Measurements from ENCODE around the gene D2HGDH.

The D2HGDH gene

GRCh38 chr2:241814643-241815476, 80.4 kb downstream of the D2HGDH start:
- H3K4me3 ChIP-seq (ENCODE audit: low read length in 2 of 2) = no peak overlapping the region
- peak overlapping the region; percentile 43 for H3K23ac ChIP-seq (ENCODE audit: low read depth, low read length, poor library complexity)
- H3K18ac ChIP-seq (ENCODE audit: low read length) = peak overlapping the region; percentile 89
- H4K91ac ChIP-seq (ENCODE audit: low read depth, low read length, poor library complexity) = peak overlapping the region; percentile 98
- peaks cover 0 to 6% (median 0%) of the 10 kb centered on the region in 3 experiments for H3K27me3 ChIP-seq (ENCODE audit: control insufficient read depth in 3 of 3, insufficient read depth in 3 of 3, low read depth in 1 of 3, low read length in 3 of 3)
- no peak overlapping the region for H2BK5ac ChIP-seq (ENCODE audit: low read length)
- peak overlapping the region; percentile 90 for H2BK12ac ChIP-seq (ENCODE audit: low read length)
- no peak for DNase-seq (ENCODE audit: low spot score)
- H2BK15ac ChIP-seq (ENCODE audit: low read length) = peak overlapping the region; percentile 92
- H3K4me2 ChIP-seq (ENCODE audit: insufficient read depth, low read length, poor library complexity, severe bottlenecking) = no peak overlapping the region
- peak overlapping the region; percentile 44 for H3K9ac ChIP-seq (ENCODE audit: low read depth, low read length, poor library complexity)
- H3K79me1 ChIP-seq (ENCODE audit: low read depth, low read length) = peaks cover 3% of the 10 kb centered on the region
- peaks cover 0 to 2% of the 10 kb centered on the region in 2 donors for H3K4me1 ChIP-seq (ENCODE audit: control insufficient read depth in 2 of 2, insufficient read depth in 1 of 2, low read depth in 1 of 2, low read length in 2 of 2)
- H2BK120ac ChIP-seq (ENCODE audit: low read depth, low read length) = no peak overlapping the region
- peak overlapping the region; percentile 76 for H3K4ac ChIP-seq (ENCODE audit: low read length)
- H3K14ac ChIP-seq (ENCODE audit: low read length) = no peak overlapping the region
- H3K27ac ChIP-seq (replicated peaks; ENCODE audit: low read length) = no peak overlapping the region
- no peaks in the 10 kb centered on the region for H3K36me3 ChIP-seq (replicated peaks in 1 of 2; ENCODE audit: control insufficient read depth in 2 of 2, insufficient read depth in 2 of 2, low read length in 2 of 2)
- no CpG with 5 or more reads among the region's 52 CpGs for WGBS, 2 donors (ENCODE audit: extremely low coverage in 2 of 2, insufficient read length in 2 of 2, insufficient replicate concordance in 1 of 2)
- H3K9me3 ChIP-seq (replicated peaks in 1 of 2; ENCODE audit: control insufficient read depth in 2 of 2, insufficient read depth in 1 of 2, low read depth in 1 of 2, low read length in 2 of 2) = no peaks in the 10 kb centered on the region
- peak overlapping the region; percentile 90 for H2AK5ac ChIP-seq (ENCODE audit: low read depth, low read length)
- H4K8ac ChIP-seq (ENCODE audit: low read depth, low read length) = no peak overlapping the region
- no peak overlapping the region for H2AFZ ChIP-seq (ENCODE audit: low read length)

DNA sequence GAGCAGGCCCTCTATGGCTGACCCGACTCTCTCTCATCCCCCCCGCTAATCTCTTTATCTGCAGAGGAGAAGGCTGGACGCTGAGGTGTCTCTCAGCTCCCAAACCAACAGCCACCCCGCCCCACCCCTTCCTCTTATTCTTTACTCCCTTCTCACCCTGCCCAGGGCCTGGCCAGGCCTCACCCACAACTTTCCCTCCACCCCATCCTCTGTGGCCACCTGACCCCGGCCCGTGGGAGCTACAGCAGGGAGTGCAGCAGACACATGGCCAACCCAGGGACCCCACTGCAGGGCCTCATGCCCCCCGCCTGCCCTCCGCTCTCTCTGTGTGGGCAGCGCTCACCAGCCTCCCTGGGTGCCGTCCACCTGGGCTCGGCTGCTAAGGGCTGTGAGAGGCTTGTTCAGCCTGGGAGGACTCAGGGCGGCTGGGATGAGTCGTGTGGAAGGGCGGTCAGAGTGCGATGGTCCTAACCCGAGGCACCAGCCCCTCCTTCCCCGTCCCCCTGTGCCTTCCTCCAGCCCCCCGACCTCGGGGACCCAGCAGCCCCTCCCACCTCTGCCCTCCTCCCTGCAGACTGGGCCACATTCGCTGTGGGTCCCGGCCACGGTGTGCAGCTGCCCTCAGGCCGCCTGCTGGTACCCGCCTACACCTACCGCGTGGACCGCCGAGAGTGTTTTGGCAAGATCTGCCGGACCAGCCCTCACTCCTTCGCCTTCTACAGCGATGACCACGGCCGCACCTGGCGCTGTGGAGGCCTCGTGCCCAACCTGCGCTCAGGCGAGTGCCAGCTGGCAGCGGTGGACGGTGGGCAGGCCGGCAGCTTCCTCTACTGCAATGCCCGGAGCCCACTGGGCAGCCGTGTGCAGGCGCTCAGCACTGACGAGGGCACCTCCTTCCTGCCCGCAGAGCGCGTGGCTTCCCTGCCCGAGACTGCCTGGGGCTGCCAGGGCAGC, 81.3 kb downstream of the D2HGDH start:
- no peak overlapping the region for H2AFZ ChIP-seq (ENCODE audit: low read length)
- H3K27me3 ChIP-seq (ENCODE audit: control insufficient read depth in 3 of 3, insufficient read depth in 3 of 3, low read depth in 1 of 3, low read length in 3 of 3) = peaks cover 0 to 6% (median 0%) of the 10 kb centered on the region in 3 experiments

DNA sequence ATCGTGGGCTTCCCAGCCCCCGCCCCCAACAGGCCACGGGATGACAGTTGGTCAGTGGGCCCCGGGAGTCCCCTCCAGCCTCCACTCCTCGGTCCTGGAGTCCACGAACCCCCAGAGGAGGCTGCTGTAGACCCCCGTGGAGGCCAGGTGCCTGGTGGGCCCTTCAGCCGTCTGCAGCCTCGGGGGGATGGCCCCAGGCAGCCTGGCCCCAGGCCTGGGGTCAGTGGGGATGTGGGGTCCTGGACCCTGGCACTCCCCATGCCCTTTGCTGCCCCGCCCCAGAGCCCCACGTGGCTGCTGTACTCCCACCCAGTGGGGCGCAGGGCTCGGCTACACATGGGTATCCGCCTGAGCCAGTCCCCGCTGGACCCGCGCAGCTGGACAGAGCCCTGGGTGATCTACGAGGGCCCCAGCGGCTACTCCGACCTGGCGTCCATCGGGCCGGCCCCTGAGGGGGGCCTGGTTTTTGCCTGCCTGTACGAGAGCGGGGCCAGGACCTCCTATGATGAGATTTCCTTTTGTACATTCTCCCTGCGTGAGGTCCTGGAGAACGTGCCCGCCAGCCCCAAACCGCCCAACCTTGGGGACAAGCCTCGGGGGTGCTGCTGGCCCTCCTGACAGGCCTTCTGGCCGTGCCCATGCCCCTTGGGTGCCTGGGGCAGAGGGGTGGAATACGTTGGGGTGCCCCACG, 82.1 kb downstream of the D2HGDH start:
- peak overlapping the region; percentile 94 for H3K14ac ChIP-seq (ENCODE audit: low read length)
- peak overlapping the region; percentile 58 for H2BK12ac ChIP-seq (ENCODE audit: low read length)
- no peaks in the 10 kb centered on the region for H3K36me3 ChIP-seq (replicated peaks in 1 of 2; ENCODE audit: control insufficient read depth in 2 of 2, insufficient read depth in 2 of 2, low read length in 2 of 2)
- peaks cover 0 to 6% (median 0%) of the 10 kb centered on the region in 3 experiments for H3K27me3 ChIP-seq (ENCODE audit: control insufficient read depth in 3 of 3, insufficient read depth in 3 of 3, low read depth in 1 of 3, low read length in 3 of 3)
- H2AK5ac ChIP-seq (ENCODE audit: low read depth, low read length) = peak overlapping the region; percentile 94
- H2AFZ ChIP-seq (ENCODE audit: low read length) = peak overlapping the region; percentile 40
- H4K91ac ChIP-seq (ENCODE audit: low read depth, low read length, poor library complexity) = no peak overlapping the region
- peaks cover 0 to 2% of the 10 kb centered on the region in 2 donors for H3K4me1 ChIP-seq (ENCODE audit: control insufficient read depth in 2 of 2, insufficient read depth in 1 of 2, low read depth in 1 of 2, low read length in 2 of 2)
- no peak overlapping the region for H2BK120ac ChIP-seq (ENCODE audit: low read depth, low read length)
- H3K23ac ChIP-seq (ENCODE audit: low read depth, low read length, poor library complexity) = peak overlapping the region; percentile 80
- no peak overlapping the region for H3K4me2 ChIP-seq (ENCODE audit: insufficient read depth, low read length, poor library complexity, severe bottlenecking)
- H3K27ac ChIP-seq (replicated peaks; ENCODE audit: low read length) = no peak overlapping the region
- no peak overlapping the region for H3K4ac ChIP-seq (ENCODE audit: low read length)
- DNase-seq (ENCODE audit: low spot score) = no peak
- H3K9ac ChIP-seq (ENCODE audit: low read depth, low read length, poor library complexity) = no peak overlapping the region
- H4K8ac ChIP-seq (ENCODE audit: low read depth, low read length) = no peak overlapping the region
- H3K18ac ChIP-seq (ENCODE audit: low read length) = peak overlapping the region; percentile 85
- H3K4me3 ChIP-seq (ENCODE audit: low read length in 2 of 2) = no peak overlapping the region
- peak overlapping the region; percentile 75 for H2BK5ac ChIP-seq (ENCODE audit: low read length)
- no CpG with 5 or more reads among the region's 33 CpGs for WGBS, 2 donors (ENCODE audit: extremely low coverage in 2 of 2, insufficient read length in 2 of 2, insufficient replicate concordance in 1 of 2)
- H2BK15ac ChIP-seq (ENCODE audit: low read length) = no peak overlapping the region
- no peaks in the 10 kb centered on the region for H3K9me3 ChIP-seq (replicated peaks in 1 of 2; ENCODE audit: control insufficient read depth in 2 of 2, insufficient read depth in 1 of 2, low read depth in 1 of 2, low read length in 2 of 2)
- H3K79me1 ChIP-seq (ENCODE audit: low read depth, low read length) = peaks cover 3% of the 10 kb centered on the region

More for the DNA sequence above, 81.3 kb downstream of the D2HGDH start:
- Histone ChIP-seq H2BK120ac (ENCODE audit: low read depth, low read length) (no peak overlapping the region), H3K9me3 (replicated peaks in 1 of 2; ENCODE audit: control insufficient read depth in 2 of 2, insufficient read depth in 1 of 2, low read depth in 1 of 2, low read length in 2 of 2) (no peaks in the 10 kb centered on the region), H3K18ac (ENCODE audit: low read length) (peak overlapping the region; percentile 85), H3K27ac (replicated peaks; ENCODE audit: low read length) (no peak overlapping the region), H2BK5ac (ENCODE audit: low read length) (peak overlapping the region; percentile 75), H3K9ac (ENCODE audit: low read depth, low read length, poor library complexity) (peak overlapping the region; percentile 4), H3K4me3 (ENCODE audit: low read length in 2 of 2) (no peak overlapping the region), H3K23ac (ENCODE audit: low read depth, low read length, poor library complexity) (peak overlapping the region; percentile 80), H3K14ac (ENCODE audit: low read length) (peak overlapping the region; percentile 94), H2AK5ac (ENCODE audit: low read depth, low read length) (peak overlapping the region; percentile 94), H4K91ac (ENCODE audit: low read depth, low read length, poor library complexity) (no peak overlapping the region), H3K4ac (ENCODE audit: low read length) (no peak overlapping the region), H3K36me3 (replicated peaks in 1 of 2; ENCODE audit: control insufficient read depth in 2 of 2, insufficient read depth in 2 of 2, low read length in 2 of 2) (no peaks in the 10 kb centered on the region), H3K79me1 (ENCODE audit: low read depth, low read length) (peaks cover 3% of the 10 kb centered on the region), H2BK15ac (ENCODE audit: low read length) (peak overlapping the region; percentile 67), H4K8ac (ENCODE audit: low read depth, low read length) (peak overlapping the region; percentile 92), H3K4me1 (ENCODE audit: control insufficient read depth in 2 of 2, insufficient read depth in 1 of 2, low read depth in 1 of 2, low read length in 2 of 2) (peaks cover 0 to 2% of the 10 kb centered on the region in 2 donors), H3K4me2 (ENCODE audit: insufficient read depth, low read length, poor library complexity, severe bottlenecking) (no peak overlapping the region), H2BK12ac (ENCODE audit: low read length) (peak overlapping the region; percentile 41)
- DNase-seq (ENCODE audit: low spot score) = no peak
- WGBS, 2 donors (ENCODE audit: extremely low coverage in 2 of 2, insufficient read length in 2 of 2, insufficient replicate concordance in 1 of 2) = no CpG with 5 or more reads among the region's 48 CpGs

Data from neuronal stem cell (in vitro differentiated cells).